Measurements from ENCODE around the gene HECTD4. TPM values are rescaled to one million over a fixed set of nuclear protein-coding genes. Genes with fewer than 3 reads are reported as not detected.

HECTD4 gene
- total and polyA plus RNA-seq, 4 experiments from 2014 or later, result 0.75 to 61.3 (median 29.3) TPM

GRCh38 chr12:112133418-112133817 is 248.8 kb downstream of the HECTD4 start:
- Histone ChIP-seq H3K27me3 (ENCODE audit: insufficient read depth, low read length) (no peaks in the 10 kb centered on the region), H3K27ac (ENCODE audit: low read depth, low read length) (no peak overlapping the region), H3K9me3 (ENCODE audit: control insufficient read depth in 1 of 2, low read length in 2 of 2) (no peaks in the 10 kb centered on the region), H3K4me3 (ENCODE audit: low read length in 2 of 2) (no peak overlapping the region), H3K4me1 (ENCODE audit: insufficient read depth, low read length) (peaks cover 52% of the 10 kb centered on the region), H3K36me3 (ENCODE audit: insufficient read depth, low read length) (peaks cover 38% of the 10 kb centered on the region)
- ChIA-PET CTCF (ENCODE audit: partially characterized antibody) (no interaction called here), POLR2A (ENCODE audit: partially characterized antibody) (interaction anchor here (1.3 to 5.2 kb wide), 2 partner anchors 8 to 25 kb away, joined by 3 to 53 read pairs; partner anchors contain the start of gene NAA25)
- no peaks in the 10 kb centered on the region for H3K9me3 Mint-ChIP-seq
- DNase-seq, result no peak
- H3K27ac Mint-ChIP-seq, result peak overlapping the region in 2 of 7 donors; percentile 4 to 72
- intact Hi-C loops (cut with micrococcal nuclease), result loop anchor here (5.0 kb wide), 1 partner anchor 36 kb away; no protein-coding TSS in a partner anchor
- no peak overlapping the region for H3K4me3 Mint-ChIP-seq
- H3K27me3 Mint-ChIP-seq, result no peaks in the 10 kb centered on the region
- H3K4me1 Mint-ChIP-seq, result peaks cover 18 to 47% (median 36%) of the 10 kb centered on the region in 4 donors
- peaks cover 0 to 26% of the 10 kb centered on the region in 2 donors for H3K36me3 Mint-ChIP-seq

- no peak overlapping the region for H3K4me3 ChIP-seq (ENCODE audit: low read length in 2 of 2)
- no peaks in the 10 kb centered on the region for H3K27me3 ChIP-seq (ENCODE audit: insufficient read depth, low read length)
- Mint-ChIP-seq H3K9me3 (no peaks in the 10 kb centered on the region), H3K4me1 (peaks cover 28 to 62% (median 48%) of the 10 kb centered on the region in 4 donors), H3K27ac (peak overlapping the region; percentile 1 to 95 (median 37)), H3K36me3 (peaks cover 0 to 25% of the 10 kb centered on the region in 2 donors), H3K27me3 (no peaks in the 10 kb centered on the region), H3K4me3 (peak overlapping the region in 1 of 8 donors; percentile 32)
- intact Hi-C loops (cut with micrococcal nuclease), result loop anchor here (5.0 kb wide), 1 partner anchor 34 kb away; no protein-coding TSS in a partner anchor
- H3K27ac ChIP-seq (ENCODE audit: low read depth, low read length), result peak overlapping the region; percentile 61
- peaks cover 69% of the 10 kb centered on the region for H3K4me1 ChIP-seq (ENCODE audit: insufficient read depth, low read length)
- H3K9me3 ChIP-seq (ENCODE audit: control insufficient read depth in 1 of 2, low read length in 2 of 2), result no peaks in the 10 kb centered on the region
- no peak for DNase-seq
- ChIA-PET POLR2A (ENCODE audit: partially characterized antibody) (interaction anchor here (1.0 to 5.2 kb wide), 7 partner anchors 8 to 287 kb away, joined by 3 to 53 read pairs (median 6); partner anchors contain the start of genes ERP29, NAA25, PTPN11 and TMEM116), CTCF (ENCODE audit: partially characterized antibody) (interaction anchor here (0.5 to 2.3 kb wide), 7 partner anchors 8 to 548 kb away, joined by 3 to 17 read pairs (median 4); partner anchors contain the start of gene NAA25)
- peaks cover 29% of the 10 kb centered on the region for H3K36me3 ChIP-seq (ENCODE audit: insufficient read depth, low read length)
These were observed 250.5 kb downstream of the HECTD4 start for GRCh38 chr12:112131686-112132085.

DNA sequence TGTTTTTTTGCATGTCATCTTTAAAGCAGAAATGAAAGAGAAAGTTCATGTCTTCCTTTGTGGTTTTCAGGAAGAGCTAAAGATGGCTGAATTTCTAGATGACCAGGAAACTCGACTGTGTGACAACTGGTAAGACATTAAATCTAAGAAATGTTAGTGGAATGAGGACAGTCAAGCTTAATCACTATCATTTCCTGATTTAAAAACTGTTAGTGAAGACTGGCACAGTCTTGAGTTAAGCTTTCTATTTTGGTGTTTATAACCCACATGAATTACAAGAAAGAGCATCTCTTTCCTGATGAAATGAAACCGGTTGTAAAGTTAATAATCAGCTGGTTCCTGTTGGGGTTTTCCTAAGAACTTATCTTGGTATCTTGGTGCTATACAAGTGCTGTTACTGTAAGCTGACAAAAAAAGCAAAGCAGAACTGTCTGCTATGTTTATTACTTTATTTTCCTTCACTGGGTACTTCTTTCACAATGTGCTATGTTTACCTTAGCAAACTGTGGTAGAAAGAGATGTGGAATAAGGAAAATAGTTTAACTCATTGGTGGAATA is 251.7 kb downstream of the HECTD4 start:
- no peaks in the 10 kb centered on the region for H3K27me3 Mint-ChIP-seq
- H3K4me1 Mint-ChIP-seq, result peaks cover 28 to 69% (median 53%) of the 10 kb centered on the region in 4 donors
- peak overlapping the region; percentile 31 to 82 (median 68) for H3K4me3 Mint-ChIP-seq
- CTCF ChIA-PET (ENCODE audit: partially characterized antibody), result interaction anchor here (1.0 to 2.3 kb wide), 9 partner anchors 10 to 257 kb away, joined by 3 to 17 read pairs (median 4); partner anchors contain the start of gene NAA25
- Histone ChIP-seq H3K4me1 (ENCODE audit: insufficient read depth, low read length) (peaks cover 77% of the 10 kb centered on the region), H3K27ac (ENCODE audit: low read depth, low read length) (peak overlapping the region; percentile 61), H3K4me3 (ENCODE audit: low read length in 2 of 2) (peak overlapping the region; percentile 3 to 23), H3K27me3 (ENCODE audit: insufficient read depth, low read length) (no peaks in the 10 kb centered on the region), H3K9me3 (ENCODE audit: control insufficient read depth in 1 of 2, low read length in 2 of 2) (no peaks in the 10 kb centered on the region), H3K36me3 (ENCODE audit: insufficient read depth, low read length) (peaks cover 18% of the 10 kb centered on the region)
- peaks cover 0 to 25% of the 10 kb centered on the region in 2 donors for H3K36me3 Mint-ChIP-seq
- intact Hi-C loops (cut with micrococcal nuclease), result loop anchor here (1.0 to 5.0 kb wide), 2 partner anchors 21 to 33 kb away; no protein-coding TSS in a partner anchor
- POLR2A ChIA-PET (ENCODE audit: partially characterized antibody), result interaction anchor here (0.7 to 5.2 kb wide), 10 partner anchors 9 to 445 kb away, joined by 3 to 53 read pairs (median 6); partner anchors contain the start of genes ACAD10, BRAP, ERP29 and NAA25
- H3K27ac Mint-ChIP-seq, result peak overlapping the region; percentile 66 to 95 (median 84)
- peak in 4 of 5 donors; percentile 68 to 82 (median 74) for DNase-seq
- H3K9me3 Mint-ChIP-seq, result no peaks in the 10 kb centered on the region

DNA sequence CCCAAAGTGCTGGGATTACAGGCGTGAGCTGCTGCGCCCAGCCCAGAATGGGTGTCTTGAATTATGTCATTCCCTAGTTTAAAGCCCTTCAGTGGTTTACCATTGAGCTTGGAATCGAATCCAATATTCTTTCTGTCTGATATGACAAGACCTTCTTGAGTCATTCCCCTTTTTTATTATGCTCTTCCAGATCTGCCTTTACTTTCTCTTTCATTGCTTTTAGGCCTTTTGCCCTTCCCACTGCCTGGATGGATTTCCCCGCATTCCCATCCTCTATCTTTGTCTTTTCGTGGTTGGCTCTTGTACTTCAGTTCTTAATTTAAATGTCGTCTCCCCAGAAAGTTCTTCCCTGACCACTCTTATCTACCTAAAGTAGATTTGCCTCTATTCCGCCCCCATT is 255.3 kb downstream of the HECTD4 start:
- Histone ChIP-seq H3K27me3 (ENCODE audit: insufficient read depth, low read length) (no peaks in the 10 kb centered on the region), H3K36me3 (ENCODE audit: insufficient read depth, low read length) (no peaks in the 10 kb centered on the region), H3K9me3 (ENCODE audit: control insufficient read depth in 1 of 2, low read length in 2 of 2) (no peaks in the 10 kb centered on the region), H3K27ac (ENCODE audit: low read depth, low read length) (peak overlapping the region; percentile 86), H3K4me1 (ENCODE audit: insufficient read depth, low read length) (peaks cover 66% of the 10 kb centered on the region), H3K4me3 (ENCODE audit: low read length in 2 of 2) (no peak overlapping the region)
- Mint-ChIP-seq H3K4me3 (peak overlapping the region; percentile 78 to 93 (median 86)), H3K4me1 (peaks cover 23 to 65% (median 44%) of the 10 kb centered on the region in 4 donors), H3K27me3 (no peaks in the 10 kb centered on the region), H3K9me3 (peaks cover 0 to 2% (median 0%) of the 10 kb centered on the region in 8 donors), H3K27ac (peak overlapping the region; percentile 18 to 93 (median 79)), H3K36me3 (peaks cover 0 to 11% of the 10 kb centered on the region in 2 donors)
- CTCF ChIA-PET (ENCODE audit: partially characterized antibody), result interaction anchor here (1.9 kb wide), 1 partner anchor 114 kb away, joined by 6 read pairs; the partner anchor contains the start of genes ERP29 and TMEM116
- POLR2A ChIA-PET (ENCODE audit: partially characterized antibody), result interaction anchor here (0.8 to 4.6 kb wide), 5 partner anchors 10 to 32 kb away, joined by 3 to 109 read pairs (median 23); partner anchors contain the start of gene NAA25
- no peak for DNase-seq
- intact Hi-C loops (cut with micrococcal nuclease), result loop anchor here (5.0 to 10.0 kb wide), 3 partner anchors 278 to 530 kb away; partner anchors contain the start of genes ATXN2, MAPKAPK5 and RPL6

GRCh38 chr12:112126000-112126438 is 256.2 kb downstream of the HECTD4 start:
- Histone ChIP-seq H3K36me3 (ENCODE audit: insufficient read depth, low read length) (no peaks in the 10 kb centered on the region), H3K27ac (ENCODE audit: low read depth, low read length) (peak overlapping the region; percentile 86), H3K4me1 (ENCODE audit: insufficient read depth, low read length) (peaks cover 57% of the 10 kb centered on the region), H3K4me3 (ENCODE audit: low read length in 2 of 2) (peak overlapping the region; percentile 63 to 99), H3K9me3 (ENCODE audit: control insufficient read depth in 1 of 2, low read length in 2 of 2) (no peaks in the 10 kb centered on the region), H3K27me3 (ENCODE audit: insufficient read depth, low read length) (no peaks in the 10 kb centered on the region)
- H3K36me3 Mint-ChIP-seq, result peaks cover 0 to 8% of the 10 kb centered on the region in 2 donors
- peak overlapping the region; percentile 78 to 93 (median 86) for H3K4me3 Mint-ChIP-seq
- intact Hi-C loops (cut with micrococcal nuclease), result loop anchor here (1.0 to 10.0 kb wide), 5 partner anchors 17 to 529 kb away; partner anchors contain the start of genes ATXN2, MAPKAPK5 and RPL6
- peaks cover 18 to 56% (median 38%) of the 10 kb centered on the region in 4 donors for H3K4me1 Mint-ChIP-seq
- DNase-seq, result no peak
- ChIA-PET POLR2A (ENCODE audit: partially characterized antibody) (interaction anchor here (0.8 to 4.6 kb wide), 18 partner anchors 11 to 527 kb away, joined by 3 to 109 read pairs (median 6); partner anchors contain the start of genes ATXN2, ERP29, MAPKAPK5 and NAA25), CTCF (ENCODE audit: partially characterized antibody) (interaction anchor here (1.0 to 4.4 kb wide), 4 partner anchors 17 to 181 kb away, joined by 3 to 20 read pairs (median 6); partner anchors contain the start of genes ERP29, NAA25 and TMEM116)
- H3K9me3 Mint-ChIP-seq, result peaks cover 0 to 2% (median 0%) of the 10 kb centered on the region in 8 donors
- H3K27ac Mint-ChIP-seq, result peak overlapping the region; percentile 18 to 93 (median 79)
- H3K27me3 Mint-ChIP-seq, result no peaks in the 10 kb centered on the region

DNA sequence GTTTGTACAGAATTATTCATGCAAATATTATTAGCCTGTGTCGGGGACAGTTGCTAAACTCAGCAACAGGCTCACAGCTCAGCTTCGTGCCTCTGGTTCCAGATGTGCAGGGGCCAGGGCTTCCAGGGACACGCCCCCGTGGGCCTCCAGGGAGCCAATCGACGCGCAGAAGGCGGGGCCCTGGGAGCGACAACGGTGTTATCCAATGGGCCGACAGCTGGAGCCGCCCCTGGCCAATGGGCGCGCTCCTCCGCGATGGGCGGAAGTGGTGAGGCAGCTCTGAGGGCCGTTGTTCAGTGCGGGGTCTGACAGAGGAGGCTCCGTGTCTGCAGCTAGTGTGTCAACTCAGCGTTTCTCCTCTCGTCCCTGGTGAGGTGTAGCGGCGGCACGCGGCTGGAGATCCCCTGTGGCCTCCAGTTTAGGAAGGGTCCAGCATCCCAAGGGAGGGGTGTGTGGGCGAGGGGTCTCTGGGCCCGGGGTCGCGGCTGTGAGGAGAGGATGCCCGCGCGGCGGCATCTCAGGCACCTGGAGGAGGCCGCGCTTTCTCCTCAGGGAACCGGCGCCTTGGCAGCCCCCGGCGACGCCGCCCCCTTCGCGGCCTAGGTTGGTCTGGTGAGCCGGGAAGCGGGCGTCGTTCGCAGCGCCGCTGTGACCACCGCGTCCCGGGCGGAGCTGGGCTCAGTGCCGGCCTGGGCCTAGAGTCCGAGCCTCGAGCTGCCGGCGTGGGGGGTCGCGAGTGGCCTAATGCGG is 256.8 kb downstream of the HECTD4 start, which contains the start of gene TRAFD1:
TRAFD1 (plus strand) TSS at position 311 of the 750 bp plus-strand sequence. CDS start 4,963 bp downstream, outside the sequence.
- POLR2A ChIA-PET (ENCODE audit: partially characterized antibody), result interaction anchor here (0.5 to 4.6 kb wide), 22 partner anchors 11 to 1158 kb away, joined by 3 to 109 read pairs (median 4); partner anchors contain the start of genes ATXN2, ERP29, MAPKAPK5 and NAA25

More for the DNA sequence above, 256.8 kb downstream of the HECTD4 start, which contains the start of gene TRAFD1:
- H3K36me3 Mint-ChIP-seq, result peaks cover 0 to 5% of the 10 kb centered on the region in 2 donors
- intact Hi-C loops (cut with micrococcal nuclease), result loop anchor here (1.0 to 10.0 kb wide), 5 partner anchors 16 to 528 kb away; partner anchors contain the start of genes ATXN2, MAPKAPK5 and RPL6
- H3K27ac ChIP-seq (ENCODE audit: low read depth, low read length), result peak within 1 kb of the TSS; percentile 86
- H3K27ac Mint-ChIP-seq, result peak within 1 kb of the TSS; percentile 83 to 95 (median 91)
- H3K4me1 Mint-ChIP-seq, result peaks cover 15 to 50% (median 33%) of the 10 kb centered on the region in 4 donors
- CTCF ChIA-PET (ENCODE audit: partially characterized antibody), result interaction anchor here (1.0 to 4.4 kb wide), 6 partner anchors 13 to 181 kb away, joined by 3 to 20 read pairs (median 6); partner anchors contain the start of genes ERP29, NAA25 and TMEM116
- no peaks in the 10 kb centered on the region for H3K36me3 ChIP-seq (ENCODE audit: insufficient read depth, low read length)
- no peaks in the 10 kb centered on the region for H3K27me3 ChIP-seq (ENCODE audit: insufficient read depth, low read length)
- H3K27me3 Mint-ChIP-seq, result no peaks in the 10 kb centered on the region
- H3K9me3 ChIP-seq (ENCODE audit: control insufficient read depth in 1 of 2, low read length in 2 of 2), result no peaks in the 10 kb centered on the region
- H3K4me1 ChIP-seq (ENCODE audit: insufficient read depth, low read length), result peaks cover 52% of the 10 kb centered on the region
- H3K4me3 ChIP-seq (ENCODE audit: low read length in 2 of 2), result peak within 1 kb of the TSS; percentile 63 to 99
- peak within 1 kb of the TSS; percentile 78 to 93 (median 88) for H3K4me3 Mint-ChIP-seq
- DNase-seq, result peak; percentile 97 to 99 (median 98)
- H3K9me3 Mint-ChIP-seq, result peaks cover 0 to 2% (median 0%) of the 10 kb centered on the region in 8 donors

All from CD4-positive, alpha-beta memory T cell (primary cell).